Neuronal stem cell (in vitro differentiated cells): Measurements from ENCODE around the gene ACTRT2.

ENCODE experiments used
- DNase-seq: peaks from one replicate; pipeline ENCODE4 v3.0.0-alpha.2; 2013; ENCODE audit warnings: low spot score
- H2AFZ ChIP-seq: one replicate; pipeline ENCODE4 v1.6.1; 2013; ENCODE audit warnings: mild to moderate bottlenecking, low read length, inconsistent platforms
- H2AK5ac ChIP-seq: 2 replicates; pipeline ENCODE4 v1.6.1; 2013; ENCODE audit warnings: low read depth, mild to moderate bottlenecking, inconsistent platforms, low read length, moderate library complexity, mixed read lengths
- H2BK120ac ChIP-seq: 2 replicates; pipeline ENCODE4 v1.6.1; 2013; ENCODE audit warnings: low read depth, mild to moderate bottlenecking, inconsistent platforms, low read length, moderate library complexity, mixed read lengths
- H2BK12ac ChIP-seq: one replicate; pipeline ENCODE4 v1.6.1; 2013; ENCODE audit warnings: low read length, inconsistent platforms
- H2BK15ac ChIP-seq: 2 replicates; pipeline ENCODE4 v1.6.1; 2013; ENCODE audit warnings: mild to moderate bottlenecking, low read length, inconsistent platforms, mixed read lengths
- H2BK5ac ChIP-seq: one replicate; pipeline ENCODE4 v1.6.1; 2013; ENCODE audit warnings: inconsistent platforms, mild to moderate bottlenecking, low read length, moderate library complexity
- H3K14ac ChIP-seq: one replicate; pipeline ENCODE4 v1.6.1; 2013; ENCODE audit warnings: low read length, inconsistent platforms
- H3K18ac ChIP-seq: 2 replicates; pipeline ENCODE4 v1.6.1; 2013; ENCODE audit warnings: low read length, inconsistent platforms
- H3K23ac ChIP-seq: 2 replicates; pipeline ENCODE4 v1.6.1; 2013; ENCODE audit warnings: low read depth, mild to moderate bottlenecking, mixed read lengths, low read length, inconsistent platforms; ENCODE audit not compliant: poor library complexity
- H3K27ac ChIP-seq: replicated peaks from 3 replicates; pipeline ENCODE4 v1.5.1; 2013; ENCODE audit warnings: low read length, inconsistent platforms
- H3K27me3 ChIP-seq, 3 experiments: 2 replicates each; pipeline ENCODE4 v1.6.1; 2013; ENCODE audit warnings: low read length in 3 of 3, mild to moderate bottlenecking in 2 of 3, inconsistent platforms in 1 of 3, low read depth in 1 of 3, mixed read lengths in 1 of 3, moderate library complexity in 1 of 3; ENCODE audit not compliant: control insufficient read depth in 3 of 3, insufficient read depth in 3 of 3
- H3K36me3 ChIP-seq, 2 donors: replicated peaks in 1 of 2; 2 replicates each; pipeline ENCODE4 v1.6.1; 2013; ENCODE audit warnings: low read length in 2 of 2; ENCODE audit not compliant: control insufficient read depth in 2 of 2, insufficient read depth in 2 of 2
- H3K4ac ChIP-seq: 2 replicates; pipeline ENCODE4 v1.6.1; 2013; ENCODE audit warnings: inconsistent platforms, mild to moderate bottlenecking, low read length, moderate library complexity
- H3K4me1 ChIP-seq, 2 donors: 1 replicate in 1 of 2; 2 replicates in 1 of 2; pipeline ENCODE4 v1.6.1; 2013; ENCODE audit warnings: low read length in 2 of 2, low read depth in 1 of 2; ENCODE audit not compliant: control insufficient read depth in 2 of 2, insufficient read depth in 1 of 2
- H3K4me2 ChIP-seq: one replicate; pipeline ENCODE4 v1.6.1; 2013; ENCODE audit warnings: mild to moderate bottlenecking, low read length, inconsistent platforms; ENCODE audit not compliant: insufficient read depth, poor library complexity, severe bottlenecking
- H3K4me3 ChIP-seq, 2 donors: 2 replicates each; pipeline ENCODE4 v1.5.1; 2013; ENCODE audit warnings: low read length in 2 of 2, mild to moderate bottlenecking in 2 of 2, inconsistent platforms in 1 of 2, moderate library complexity in 1 of 2
- H3K79me1 ChIP-seq: one replicate; pipeline ENCODE4 v1.6.1; 2013; ENCODE audit warnings: low read depth, mild to moderate bottlenecking, inconsistent platforms, low read length, moderate library complexity
- H3K9ac ChIP-seq: one replicate; pipeline ENCODE4 v1.6.1; 2013; ENCODE audit warnings: mild to moderate bottlenecking, low read depth, low read length, inconsistent platforms; ENCODE audit not compliant: poor library complexity
- H3K9me3 ChIP-seq, 2 donors: replicated peaks in 1 of 2; 2 replicates each; pipeline versions ENCODE3 to v1.6.1; 2013; ENCODE audit warnings: low read length in 2 of 2, mild to moderate bottlenecking in 2 of 2, inconsistent platforms in 1 of 2, low read depth in 1 of 2, mixed read lengths in 1 of 2, moderate library complexity in 1 of 2; ENCODE audit not compliant: control insufficient read depth in 2 of 2, insufficient read depth in 1 of 2
- H4K8ac ChIP-seq: one replicate; pipeline ENCODE4 v1.6.1; 2013; ENCODE audit warnings: low read depth, mild to moderate bottlenecking, inconsistent platforms, low read length, moderate library complexity
- H4K91ac ChIP-seq: one replicate; pipeline ENCODE4 v1.6.1; 2013; ENCODE audit warnings: low read length, low read depth, mild to moderate bottlenecking, inconsistent platforms; ENCODE audit not compliant: poor library complexity
- WGBS, 2 donors: extraction: QIAGEN DNeasy Blood & Tissue Kit; methylation state at CpG; one replicate each; pipeline ENCODE4 v1.1.7; 2013; ENCODE audit warnings: missing lambda C conversion rate in 2 of 2, mixed read lengths in 1 of 2; ENCODE audit not compliant: insufficient read length in 2 of 2, insufficient replicate concordance in 1 of 2; ENCODE audit errors: extremely low coverage in 2 of 2; 5-methylcytosine and 5-hydroxymethylcytosine counted together

Gene ACTRT2

GRCh38 chr1:3063379-3064295, 42.4 kb downstream of the ACTRT2 start:
- Histone ChIP-seq H2BK120ac (peak overlapping the region; percentile 24), H4K8ac (no peak overlapping the region), H3K27ac (no peak overlapping the region), H3K4me1 (peaks cover 0 to 22% of the 10 kb centered on the region in 2 donors), H3K18ac (peak overlapping the region; percentile 96), H3K4me3 (peak overlapping the region in 1 of 2 donors; percentile 33), H2BK15ac (peak overlapping the region; percentile 54), H3K27me3 (peaks cover 43 to 99% (median 79%) of the 10 kb centered on the region in 3 experiments), H3K4me2 (peak overlapping the region; percentile 50), H3K4ac (no peak overlapping the region), H3K9ac (peak overlapping the region; percentile 57), H2BK12ac (peak overlapping the region; percentile 24), H2AFZ (peak overlapping the region; percentile 29), H4K91ac (no peak overlapping the region), H2BK5ac (no peak overlapping the region), H2AK5ac (peak overlapping the region; percentile 78), H3K36me3 (no peaks in the 10 kb centered on the region), H3K23ac (peak overlapping the region; percentile 90), H3K14ac (peak overlapping the region; percentile 14), H3K9me3 (peaks cover 0 to 3% of the 10 kb centered on the region in 2 donors), H3K79me1 (peaks cover 4% of the 10 kb centered on the region)
- WGBS, 2 donors, result no CpG with 5 or more reads among the region's 91 CpGs
- DNase-seq, result no peak

- Histone ChIP-seq H3K4me3 (no peak overlapping the region), H3K14ac (no peak overlapping the region), H3K18ac (peak overlapping the region; percentile 16), H3K23ac (no peak overlapping the region), H2AFZ (no peak overlapping the region), H3K9me3 (peaks cover 0 to 3% of the 10 kb centered on the region in 2 donors), H4K8ac (no peak overlapping the region), H2AK5ac (peak overlapping the region; percentile 64), H3K27ac (no peak overlapping the region), H3K4me2 (no peak overlapping the region), H4K91ac (no peak overlapping the region), H3K27me3 (peaks cover 43 to 96% (median 79%) of the 10 kb centered on the region in 3 experiments), H2BK12ac (no peak overlapping the region), H2BK5ac (no peak overlapping the region), H3K9ac (no peak overlapping the region), H3K79me1 (peaks cover 4% of the 10 kb centered on the region), H2BK120ac (no peak overlapping the region), H3K4me1 (peaks cover 0 to 22% of the 10 kb centered on the region in 2 donors), H3K36me3 (no peaks in the 10 kb centered on the region), H3K4ac (no peak overlapping the region), H2BK15ac (peak overlapping the region; percentile 7)
- WGBS, 2 donors, result no CpG with 5 or more reads among the region's 17 CpGs
- DNase-seq, result no peak
These were observed 43.1 kb downstream of the ACTRT2 start for GRCh38 chr1:3064296-3064850.

GRCh38 chr1:3064901-3065300, 43.6 kb downstream of the ACTRT2 start:
- no peak overlapping the region for H3K4me3 ChIP-seq
- H3K9me3 ChIP-seq, result peaks cover 0 to 3% of the 10 kb centered on the region in 2 donors
- no peak overlapping the region for H2AK5ac ChIP-seq
- no peak overlapping the region for H3K23ac ChIP-seq
- H3K4me1 ChIP-seq, result peaks cover 0 to 22% of the 10 kb centered on the region in 2 donors
- no peak overlapping the region for H3K4ac ChIP-seq
- H3K18ac ChIP-seq, result no peak overlapping the region
- H2BK12ac ChIP-seq, result no peak overlapping the region
- H2BK120ac ChIP-seq, result no peak overlapping the region
- no peaks in the 10 kb centered on the region for H3K36me3 ChIP-seq
- peaks cover 43 to 94% (median 79%) of the 10 kb centered on the region in 3 experiments for H3K27me3 ChIP-seq
- no peak overlapping the region for H3K4me2 ChIP-seq
- no peak overlapping the region for H2BK15ac ChIP-seq
- peaks cover 4% of the 10 kb centered on the region for H3K79me1 ChIP-seq
- H3K27ac ChIP-seq, result no peak overlapping the region
- H4K8ac ChIP-seq, result no peak overlapping the region
- no peak for DNase-seq
- H2AFZ ChIP-seq, result no peak overlapping the region
- no peak overlapping the region for H3K9ac ChIP-seq
- no peak overlapping the region for H2BK5ac ChIP-seq
- H3K14ac ChIP-seq, result no peak overlapping the region
- WGBS, 2 donors, result no CpG with 5 or more reads among the region's 9 CpGs
- no peak overlapping the region for H4K91ac ChIP-seq

GRCh38 chr1:3065396-3065795, 44.1 kb downstream of the ACTRT2 start:
- Histone ChIP-seq H2AFZ (no peak overlapping the region), H4K91ac (no peak overlapping the region), H3K4ac (no peak overlapping the region), H4K8ac (no peak overlapping the region), H2BK5ac (no peak overlapping the region), H3K36me3 (no peaks in the 10 kb centered on the region), H3K4me1 (peaks cover 0 to 22% of the 10 kb centered on the region in 2 donors), H3K4me3 (no peak overlapping the region), H3K23ac (no peak overlapping the region), H2BK120ac (no peak overlapping the region), H3K79me1 (peaks cover 4% of the 10 kb centered on the region), H3K27me3 (peaks cover 43 to 91% (median 78%) of the 10 kb centered on the region in 3 experiments), H2BK15ac (no peak overlapping the region), H3K9me3 (peaks cover 0 to 3% of the 10 kb centered on the region in 2 donors), H3K14ac (no peak overlapping the region), H3K9ac (no peak overlapping the region), H2BK12ac (no peak overlapping the region), H2AK5ac (no peak overlapping the region), H3K27ac (no peak overlapping the region), H3K18ac (no peak overlapping the region), H3K4me2 (no peak overlapping the region)
- no peak for DNase-seq
- WGBS, 2 donors, result no CpG with 5 or more reads among the region's 8 CpGs
